ENCODE measurements around the gene MTMR2.

- TF ChIP-seq GATA1 (IDR thresholded peaks at IDR 0.05; ENCODE audit: low read depth, low read length) (no peak), POLR2A (IDR thresholded peaks at IDR 0.05; ENCODE audit: low read length) (no peak)
These were observed 25.1 kb downstream of the MTMR2 start for GRCh38 chr11:95898782-95899181.
